A549 (cell line): Measurements from ENCODE around the gene TNIK. TPM values are rescaled to one million over a fixed set of nuclear protein-coding genes. Genes with fewer than 3 reads are reported as not detected.

Experiments used
- ATAC-seq, 2 experiments: fragments of 200-7000 bp in 1 of 2; fragments of >200 bp in 1 of 2; cut with Nextera tagmentation in 1 of 2; cut with Tn5 transposase in 1 of 2; 3 replicates each; pipeline versions ENCODE4 v1.8.0 to v1.9.1; 2018 to 2020; ENCODE audit warnings: mild to moderate bottlenecking in 1 of 2, moderate library complexity in 1 of 2
- CTCF ChIA-PET: fragments of 300-600 bp; sonication (Branson Sonifier 250); formaldehyde crosslinking; extraction: SDS; loops from one replicate; lab custom pipeline; 2021; ENCODE audit warnings: antibody characterized with exemption, inconsistent platforms; lab: Yijun Ruan, JAX
- POLR2A ChIA-PET: fragments of 350-600 bp; formaldehyde crosslinking; extraction: SDS; loops from one replicate; lab custom pipeline; 2021; ENCODE audit warnings: antibody characterized with exemption, inconsistent platforms; lab: Yijun Ruan, JAX
- DNase-seq, 2 experiments: peaks; one replicate each; pipeline versions ENCODE4 v3.0.0 to v3.0.0-alpha.2; 2011 to 2016; ENCODE audit warnings: low read depth in 1 of 2, low spot score in 1 of 2
- FAIRE-seq: peaks from 2 replicates; lab custom pipeline; 2011; peaks lifted over from hg19 to GRCh38; lab: Jason Lieb, UNC
- H3K27ac ChIP-seq, 2 experiments: fragments of >200 bp; sonication (Bioruptor Twin); formaldehyde crosslinking; 3 replicates each; pipeline ENCODE4 v1.5.1; 2016 to 2017
- H3K4me1 ChIP-seq: fragments of >200 bp; sonication (Bioruptor Twin); formaldehyde crosslinking; 3 replicates; pipeline ENCODE4 v1.6.1; 2016
- H3K4me2 ChIP-seq: fragments of >200 bp; sonication (Bioruptor Twin); formaldehyde crosslinking; 3 replicates; pipeline ENCODE4 v1.6.1; 2016
- H3K4me3 ChIP-seq: fragments of >200 bp; sonication (Bioruptor Twin); formaldehyde crosslinking; 3 replicates; pipeline ENCODE4 v1.5.1; 2016
- H3K9me3 ChIP-seq: fragments of >200 bp; sonication (Bioruptor Twin); formaldehyde crosslinking; 3 replicates; pipeline ENCODE4 v1.6.1; 2016
- CBX2 ChIP-seq: fragments of 200-600 bp; sonication (generic); IDR thresholded peaks from 2 replicates; pipeline ENCODE4 v1.6.1; 2016; ENCODE audit warnings: low read depth, mild to moderate bottlenecking, borderline replicate concordance
- EHF ChIP-seq: fragments of 250-450 bp; sonication (Bioruptor Pico); IDR thresholded peaks from 2 replicates; pipeline ENCODE4 v1.5.0; 2020; ENCODE audit warnings: mild to moderate bottlenecking
- FOXS1 ChIP-seq: fragments of 250-450 bp; sonication (Bioruptor Pico); IDR thresholded peaks from 2 replicates; pipeline ENCODE4 v1.5.0; 2020; ENCODE audit warnings: mild to moderate bottlenecking, moderate library complexity
- GATA3 ChIP-seq: IDR thresholded peaks from 2 replicates; pipeline ENCODE4 v1.6.1; 2012; ENCODE audit warnings: borderline replicate concordance
- HES2 ChIP-seq: fragments of >200 bp; sonication (Bioruptor Twin); formaldehyde crosslinking; IDR thresholded peaks from 2 replicates; pipeline ENCODE4 v1.6.1; 2016
- HEYL ChIP-seq: fragments of 250-450 bp; sonication (Bioruptor Pico); IDR thresholded peaks from 2 replicates; pipeline ENCODE4 v1.8.0; 2021; ENCODE audit warnings: mild to moderate bottlenecking, moderate library complexity
- HOXB5 ChIP-seq: fragments of 250-450 bp; sonication (Bioruptor Pico); IDR thresholded peaks from 2 replicates; pipeline ENCODE4 v1.5.0; 2020; ENCODE audit warnings: mild to moderate bottlenecking, moderate library complexity
- JUNB ChIP-seq: fragments of >200 bp; sonication (Bioruptor Twin); formaldehyde crosslinking; IDR thresholded peaks from 2 replicates; pipeline ENCODE4 v1.6.1; 2016
- KDM5A ChIP-seq: fragments of 200-600 bp; sonication (generic); IDR thresholded peaks from 2 replicates; pipeline ENCODE4 v1.6.1; 2016; ENCODE audit warnings: antibody characterized with exemption, mild to moderate bottlenecking
- MAFK ChIP-seq: fragments of 450-650 bp; IDR thresholded peaks from 2 replicates; pipeline ENCODE4 v1.6.1; 2014; ENCODE audit not compliant: partially characterized antibody
- NPAS2 ChIP-seq: fragments of 250-450 bp; sonication (Bioruptor Pico); IDR thresholded peaks from 2 replicates; pipeline ENCODE4 v1.8.0; 2022; ENCODE audit warnings: mild to moderate bottlenecking, moderate library complexity, borderline replicate concordance
- NR3C1 ChIP-seq: fragments of >200 bp; sonication (Bioruptor Twin); formaldehyde crosslinking; IDR thresholded peaks from 3 replicates; pipeline ENCODE4 v1.6.1; 2017
- POLR2A ChIP-seq: IDR thresholded peaks from 2 replicates; pipeline ENCODE4 v1.6.1; 2012; ENCODE audit warnings: mild to moderate bottlenecking, low read length
- RARB ChIP-seq: fragments of 250-450 bp; sonication (Bioruptor Pico); IDR thresholded peaks from 2 replicates; pipeline ENCODE4 v1.8.0; 2021; ENCODE audit warnings: mild to moderate bottlenecking, moderate library complexity
- RNF2 ChIP-seq: fragments of 200-600 bp; sonication (generic); IDR thresholded peaks from 2 replicates; pipeline ENCODE4 v1.6.1; 2016; ENCODE audit warnings: low read depth, mild to moderate bottlenecking, antibody characterized with exemption, moderate library complexity, borderline replicate concordance
- SMC3 ChIP-seq: fragments of >200 bp; sonication (Bioruptor Twin); formaldehyde crosslinking; IDR thresholded peaks from 3 replicates; pipeline ENCODE4 v1.6.1; 2018; ENCODE audit warnings: inconsistent platforms
- USF2 ChIP-seq: fragments of 450-650 bp; IDR thresholded peaks from 2 replicates; pipeline ENCODE4 v1.6.1; 2014; ENCODE audit warnings: antibody characterized with exemption
- ZSCAN20 ChIP-seq: fragments of 250-450 bp; sonication (Bioruptor Pico); IDR thresholded peaks from 2 replicates; pipeline ENCODE4 v1.8.0; 2022; ENCODE audit warnings: mild to moderate bottlenecking, moderate library complexity
- WGBS: methylation state at CpG from one replicate; pipeline ENCODE4 v1.1.6; 2017; ENCODE audit errors: missing lambda C conversion rate; 5-methylcytosine and 5-hydroxymethylcytosine counted together
- polyA plus RNA-seq, 4 experiments: library from polyadenylated mRNA; depleted of rRNA in 3 of 4; stranded (reverse); fragments of >200 nt; fragmentation: RNase III in 1 of 4; extraction: RNeasy Plus Mini Kit Qiagen cat#74134 plus additional on column Dnase treatment in 1 of 4; gene quantifications; 2 replicates in 3 of 4; 3 replicates in 1 of 4; pipeline ENCODE4 v1.2.3, GENCODE V29; 2011 to 2017
- TF ChIP-seq, protein P1 (sequence below): fragments of >200 bp; sonication (Bioruptor Twin); formaldehyde crosslinking; IDR thresholded peaks from 3 replicates; pipeline ENCODE4 v1.6.1; 2016
- TF ChIP-seq, protein P2 (sequence below): IDR thresholded peaks from 2 replicates; pipeline ENCODE4 v1.6.1; 2012
- TF ChIP-seq, protein P3 (sequence below): IDR thresholded peaks from 2 replicates; pipeline ENCODE4 v1.6.1; 2012; ENCODE audit warnings: low read depth, borderline replicate concordance
- TF ChIP-seq, protein P4 (sequence below): IDR thresholded peaks from 2 replicates; pipeline ENCODE4 v1.6.1; 2012

Gene TNIK
- polyA plus RNA-seq, 2 of the 4 experiments (the other 2 are of a cell fraction) = 1.6 to 1.8 TPM

GRCh38 chr3:171281256-171281992 lies 178.8 kb downstream of the TNIK start:
- DNase-seq (no peak), ATAC-seq (no peak), FAIRE-seq (no peak)
- H3K4me3 ChIP-seq = no peak overlapping the region
- WGBS = 43% methylated on average over 2 of the region's 2 CpGs
- no peak overlapping the region for H3K27ac ChIP-seq
- H3K4me2 ChIP-seq = no peak overlapping the region
- H3K4me1 ChIP-seq = peaks cover 20% of the 10 kb centered on the region
- H3K9me3 ChIP-seq = no peaks in the 10 kb centered on the region
- TF ChIP-seq ZSCAN20 (CRISPR knock-in tag) (no peak), GATA3 (no peak), USF2 (no peak), EHF (CRISPR knock-in tag) (no peak), CBX2 (no peak), FOXS1 (CRISPR knock-in tag) (no peak), HOXB5 (CRISPR knock-in tag) (no peak), JUNB (no peak), HES2 (no peak), NPAS2 (no peak), RARB (CRISPR knock-in tag) (no peak), MAFK (no peak), NR3C1 (no peak), HEYL (no peak), POLR2A (no peak)
- TF ChIP-seq, protein P1, sequence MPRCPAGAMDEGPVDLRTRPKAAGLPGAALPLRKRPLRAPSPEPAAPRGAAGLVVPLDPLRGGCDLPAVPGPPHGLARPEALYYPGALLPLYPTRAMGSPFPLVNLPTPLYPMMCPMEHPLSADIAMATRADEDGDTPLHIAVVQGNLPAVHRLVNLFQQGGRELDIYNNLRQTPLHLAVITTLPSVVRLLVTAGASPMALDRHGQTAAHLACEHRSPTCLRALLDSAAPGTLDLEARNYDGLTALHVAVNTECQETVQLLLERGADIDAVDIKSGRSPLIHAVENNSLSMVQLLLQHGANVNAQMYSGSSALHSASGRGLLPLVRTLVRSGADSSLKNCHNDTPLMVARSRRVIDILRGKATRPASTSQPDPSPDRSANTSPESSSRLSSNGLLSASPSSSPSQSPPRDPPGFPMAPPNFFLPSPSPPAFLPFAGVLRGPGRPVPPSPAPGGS = no peak
- TF ChIP-seq, protein P2, sequence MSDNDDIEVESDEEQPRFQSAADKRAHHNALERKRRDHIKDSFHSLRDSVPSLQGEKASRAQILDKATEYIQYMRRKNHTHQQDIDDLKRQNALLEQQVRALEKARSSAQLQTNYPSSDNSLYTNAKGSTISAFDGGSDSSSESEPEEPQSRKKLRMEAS = no peak
- TF ChIP-seq, protein P3, sequence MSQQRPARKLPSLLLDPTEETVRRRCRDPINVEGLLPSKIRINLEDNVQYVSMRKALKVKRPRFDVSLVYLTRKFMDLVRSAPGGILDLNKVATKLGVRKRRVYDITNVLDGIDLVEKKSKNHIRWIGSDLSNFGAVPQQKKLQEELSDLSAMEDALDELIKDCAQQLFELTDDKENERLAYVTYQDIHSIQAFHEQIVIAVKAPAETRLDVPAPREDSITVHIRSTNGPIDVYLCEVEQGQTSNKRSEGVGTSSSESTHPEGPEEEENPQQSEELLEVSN = no peak
- TF ChIP-seq, all 56 proteins: peak for 0
- POLR2A ChIA-PET = no interaction called here
- CTCF ChIA-PET = no interaction called here

DNA sequence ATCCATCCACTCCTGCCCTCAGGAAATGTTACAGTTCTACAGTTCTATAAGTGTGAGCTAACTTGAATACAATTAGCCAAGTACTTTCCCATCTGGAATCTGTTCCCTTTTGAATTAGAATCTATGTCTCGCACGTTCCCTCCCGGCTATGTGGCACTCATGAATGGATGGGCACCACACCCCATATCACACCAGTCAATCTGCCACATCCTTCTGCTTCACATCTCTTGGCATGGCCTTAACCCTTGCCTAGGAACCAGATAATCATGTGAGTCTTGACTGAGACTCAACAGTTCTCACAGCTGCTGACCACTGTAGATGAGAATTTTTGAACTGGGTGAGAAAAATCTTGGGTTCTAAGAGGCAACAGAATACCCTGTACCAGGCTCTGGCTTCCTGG lies 180.2 kb downstream of the TNIK start:
- no peak for FAIRE-seq
- no peak for DNase-seq
- no peak overlapping the region for H3K4me2 ChIP-seq
- H3K9me3 ChIP-seq = no peaks in the 10 kb centered on the region
- no peak for ATAC-seq
- CTCF ChIA-PET = no interaction called here
- no peak overlapping the region for H3K4me3 ChIP-seq
- TF ChIP-seq, protein P1 = no peak
- 78% methylated on average over 3 of the region's 3 CpGs for WGBS
- peaks cover 15% of the 10 kb centered on the region for H3K4me1 ChIP-seq
- POLR2A ChIA-PET = no interaction called here
- H3K27ac ChIP-seq = no peak overlapping the region

DNA sequence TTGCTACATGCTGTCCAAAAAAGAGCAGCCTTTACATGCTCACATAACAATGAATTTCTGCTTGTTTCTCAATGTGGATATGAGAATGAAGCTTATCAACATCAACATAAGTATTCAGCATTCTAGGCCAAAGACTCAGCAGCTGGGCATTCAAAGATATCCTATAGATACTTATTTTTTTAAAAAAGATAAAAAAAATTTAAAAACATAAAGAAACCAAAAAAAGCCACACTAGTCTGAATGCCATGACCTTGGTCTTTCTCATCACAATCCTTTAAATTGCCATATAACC lies 182.0 kb downstream of the TNIK start:
- no peak overlapping the region for H3K4me2 ChIP-seq
- TF ChIP-seq KDM5A (no peak), RNF2 (no peak), POLR2A (no peak), SMC3 (no peak), CBX2 (no peak)
- TF ChIP-seq, protein P4, sequence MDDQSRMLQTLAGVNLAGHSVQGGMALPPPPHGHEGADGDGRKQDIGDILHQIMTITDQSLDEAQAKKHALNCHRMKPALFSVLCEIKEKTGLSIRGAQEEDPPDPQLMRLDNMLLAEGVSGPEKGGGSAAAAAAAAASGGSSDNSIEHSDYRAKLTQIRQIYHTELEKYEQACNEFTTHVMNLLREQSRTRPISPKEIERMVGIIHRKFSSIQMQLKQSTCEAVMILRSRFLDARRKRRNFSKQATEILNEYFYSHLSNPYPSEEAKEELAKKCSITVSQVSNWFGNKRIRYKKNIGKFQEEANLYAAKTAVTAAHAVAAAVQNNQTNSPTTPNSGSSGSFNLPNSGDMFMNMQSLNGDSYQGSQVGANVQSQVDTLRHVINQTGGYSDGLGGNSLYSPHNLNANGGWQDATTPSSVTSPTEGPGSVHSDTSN = no peak
- TF ChIP-seq, all 56 proteins: peak for 0
- no peak overlapping the region for H3K4me3 ChIP-seq
- FAIRE-seq = no peak
- no peak overlapping the region for H3K27ac ChIP-seq
- no peak for ATAC-seq
- POLR2A ChIA-PET = no interaction called here
- no peak for DNase-seq
- H3K4me1 ChIP-seq = no peaks in the 10 kb centered on the region
- no peaks in the 10 kb centered on the region for H3K9me3 ChIP-seq
- CTCF ChIA-PET = no interaction called here
